Natural killer cell (primary cell): ENCODE data around the gene RNF213. TPM values are rescaled to one million over a fixed set of nuclear protein-coding genes. Genes with fewer than 3 reads are reported as not detected.

Experiments
- ATAC-seq, 3 donors: fragments of 150-1000 bp in 2 of 3; fragments of 200-7000 bp in 1 of 3; cut with Tn5 transposase; 1 replicate in 1 of 3; 2 replicates in 2 of 3; pipeline ENCODE4 v1.10.0; 2021; ENCODE audit warnings: mild to moderate bottlenecking in 2 of 3, moderate library complexity in 2 of 3
- DNase-seq, 2 donors: peaks; one replicate each; pipeline versions ENCODE4 v3.0.0 to v3.0.0-alpha.2; 2013 to 2021; ENCODE audit warnings: mixed read lengths in 1 of 2
- H3K27ac ChIP-seq: one replicate; pipeline ENCODE4 v1.5.1; 2013; ENCODE audit warnings: mild to moderate bottlenecking, low read length
- H3K27me3 ChIP-seq: one replicate; pipeline ENCODE4 v1.6.1; 2013; ENCODE audit warnings: low read length; ENCODE audit not compliant: control insufficient read depth, insufficient read depth
- H3K36me3 ChIP-seq: one replicate; pipeline ENCODE4 v1.6.1; 2013; ENCODE audit warnings: low read length; ENCODE audit not compliant: control insufficient read depth, insufficient read depth
- H3K4me1 ChIP-seq: one replicate; pipeline ENCODE4 v1.6.1; 2013; ENCODE audit warnings: low read length; ENCODE audit not compliant: control insufficient read depth, insufficient read depth
- H3K4me3 ChIP-seq: one replicate; pipeline ENCODE4 v1.5.1; 2013; ENCODE audit warnings: low read length
- H3K9me3 ChIP-seq: one replicate; pipeline ENCODE4 v1.6.1; 2013; ENCODE audit warnings: low read length; ENCODE audit not compliant: control insufficient read depth, insufficient read depth
- H3K27ac Mint-ChIP-seq, 2 donors: one replicate each; pipeline ENCODE4 v1.8.0; 2022; ENCODE audit warnings: mild to moderate bottlenecking in 2 of 2, mixed read lengths in 2 of 2, moderate library complexity in 1 of 2
- H3K27me3 Mint-ChIP-seq, 2 donors: one replicate each; pipeline ENCODE4 v1.8.0; 2022; ENCODE audit warnings: low read depth in 2 of 2, mixed read lengths in 2 of 2
- H3K36me3 Mint-ChIP-seq: one replicate; pipeline ENCODE4 v1.8.0; 2022; ENCODE audit warnings: mixed read lengths
- H3K4me1 Mint-ChIP-seq, 2 donors: one replicate each; pipeline ENCODE4 v1.8.0; 2022; ENCODE audit warnings: mixed read lengths in 2 of 2
- H3K4me3 Mint-ChIP-seq: one replicate; pipeline ENCODE4 v1.8.0; 2022; ENCODE audit warnings: mild to moderate bottlenecking, moderate library complexity, mixed read lengths
- H3K9me3 Mint-ChIP-seq, 2 donors: one replicate each; pipeline ENCODE4 v1.8.0; 2022; ENCODE audit warnings: mixed read lengths in 2 of 2
- WGBS: methylation state at CpG from one replicate; pipeline ENCODE4 v1.1.7; 2013; ENCODE audit warnings: missing lambda C conversion rate; ENCODE audit not compliant: insufficient coverage; 5-methylcytosine and 5-hydroxymethylcytosine counted together
- intact Hi-C: fragments of 100-400 bp; cut with micrococcal nuclease; formaldehyde crosslinking; loops from one replicate; pipeline ENCODE4 v1.14.2; 2022
- total RNA-seq, 4 donors: library from RNA; stranded (reverse); fragments of 120-200 nt in 1 of 4; gene quantifications; one replicate each; pipeline versions ENCODE4 v1.2.3 to v1.2.4, GENCODE V29; 2013 to 2022
- TF ChIP-seq, protein P1 (sequence below): fragments of 200-600 bp; IDR thresholded peaks from one replicate; pipeline ENCODE4 v1.8.0; 2022; ENCODE audit warnings: antibody characterized with exemption

The RNF213 gene
- total RNA-seq, 3 donors from 2014 or later (not counting 1 experiment from before 2014, with no cell fraction given), result 929 to 1,120 (median 1,060) TPM

DNA sequence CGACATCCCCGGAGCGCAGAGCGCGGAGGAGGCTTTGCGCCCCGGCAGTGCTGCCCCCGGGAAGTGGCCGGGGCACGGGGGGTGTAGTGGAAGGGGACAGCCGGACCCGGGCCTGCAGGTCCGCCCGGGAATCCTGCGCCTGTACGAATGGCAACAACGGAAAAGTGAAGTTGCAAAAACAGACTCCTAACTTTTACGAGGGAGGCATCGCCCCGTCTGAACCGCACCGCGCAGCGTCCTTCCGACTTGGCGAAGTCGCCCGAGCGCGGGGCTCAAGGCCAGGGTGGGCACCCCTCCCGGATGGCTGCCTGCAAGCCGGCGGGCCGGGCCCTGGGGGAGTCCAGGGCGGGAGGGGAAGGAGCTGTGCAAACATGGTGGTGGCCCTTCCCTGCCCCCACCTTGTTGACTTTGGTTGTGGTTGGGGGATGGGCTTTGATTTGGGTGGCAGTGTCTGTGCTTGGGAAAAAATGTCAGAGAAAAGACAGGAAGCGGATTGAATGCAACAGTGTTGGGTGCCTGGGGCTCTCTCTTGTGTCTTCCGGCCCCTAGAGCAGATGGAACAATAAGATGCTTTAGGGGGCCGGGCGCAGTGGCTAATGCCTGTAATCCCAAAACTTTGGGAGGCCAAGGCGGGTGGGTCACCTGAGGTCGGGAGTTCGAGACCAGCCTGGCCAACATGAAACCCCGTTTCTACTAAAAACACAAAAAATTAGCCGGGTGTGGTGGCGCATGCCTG lies 675 bp downstream of the RNF213 start:
- peak; percentile 2 to 33 (median 4) for ATAC-seq
- H3K4me3 ChIP-seq, result peak overlapping the region; percentile 86
- H3K36me3 ChIP-seq, result peaks cover 2% of the 10 kb centered on the region
- H3K27me3 Mint-ChIP-seq, result no peaks in the 10 kb centered on the region
- peaks cover 58% of the 10 kb centered on the region for H3K4me1 ChIP-seq
- H3K27ac Mint-ChIP-seq, result peak overlapping the region; percentile 87 to 94
- 2% methylated on average over 45 of the region's 45 CpGs for WGBS
- H3K36me3 Mint-ChIP-seq, result no peaks in the 10 kb centered on the region
- H3K27me3 ChIP-seq, result no peaks in the 10 kb centered on the region
- H3K4me3 Mint-ChIP-seq, result peak overlapping the region; percentile 92
- H3K27ac ChIP-seq, result peak overlapping the region; percentile 91
- TF ChIP-seq, protein P1, sequence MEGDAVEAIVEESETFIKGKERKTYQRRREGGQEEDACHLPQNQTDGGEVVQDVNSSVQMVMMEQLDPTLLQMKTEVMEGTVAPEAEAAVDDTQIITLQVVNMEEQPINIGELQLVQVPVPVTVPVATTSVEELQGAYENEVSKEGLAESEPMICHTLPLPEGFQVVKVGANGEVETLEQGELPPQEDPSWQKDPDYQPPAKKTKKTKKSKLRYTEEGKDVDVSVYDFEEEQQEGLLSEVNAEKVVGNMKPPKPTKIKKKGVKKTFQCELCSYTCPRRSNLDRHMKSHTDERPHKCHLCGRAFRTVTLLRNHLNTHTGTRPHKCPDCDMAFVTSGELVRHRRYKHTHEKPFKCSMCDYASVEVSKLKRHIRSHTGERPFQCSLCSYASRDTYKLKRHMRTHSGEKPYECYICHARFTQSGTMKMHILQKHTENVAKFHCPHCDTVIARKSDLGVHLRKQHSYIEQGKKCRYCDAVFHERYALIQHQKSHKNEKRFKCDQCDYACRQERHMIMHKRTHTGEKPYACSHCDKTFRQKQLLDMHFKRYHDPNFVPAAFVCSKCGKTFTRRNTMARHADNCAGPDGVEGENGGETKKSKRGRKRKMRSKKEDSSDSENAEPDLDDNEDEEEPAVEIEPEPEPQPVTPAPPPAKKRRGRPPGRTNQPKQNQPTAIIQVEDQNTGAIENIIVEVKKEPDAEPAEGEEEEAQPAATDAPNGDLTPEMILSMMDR, result no peak
- intact Hi-C loops, result no loop called here
- H3K9me3 ChIP-seq, result no peaks in the 10 kb centered on the region
- H3K9me3 Mint-ChIP-seq, result no peaks in the 10 kb centered on the region
- DNase-seq, result peak; percentile 42 to 89
- H3K4me1 Mint-ChIP-seq, result peaks cover 38 to 43% of the 10 kb centered on the region in 2 donors

DNA sequence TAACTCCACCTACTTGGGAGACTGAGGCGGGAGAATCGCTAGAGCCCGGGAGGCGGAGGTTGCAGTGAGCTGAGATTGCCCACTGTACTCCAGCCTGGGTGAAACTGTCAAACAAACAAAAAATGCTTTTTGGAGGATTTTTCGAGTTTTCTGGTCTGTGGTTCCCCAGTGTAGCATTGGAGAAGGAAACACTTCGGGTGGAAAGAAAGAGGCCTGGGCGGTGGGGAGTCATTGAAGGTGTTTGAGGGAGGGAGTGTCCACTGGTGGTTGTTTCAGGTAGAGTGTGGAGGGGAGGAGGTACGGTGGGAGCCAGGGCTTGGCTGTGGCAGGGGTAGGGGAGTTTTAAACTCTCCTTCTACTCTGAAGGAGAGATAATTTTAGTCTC lies 1.2 kb downstream of the RNF213 start:
- H3K4me1 Mint-ChIP-seq, result peaks cover 38 to 43% of the 10 kb centered on the region in 2 donors
- peak overlapping the region; percentile 92 for H3K4me3 Mint-ChIP-seq
- TF ChIP-seq, protein P1, result no peak
- Histone ChIP-seq H3K9me3 (no peaks in the 10 kb centered on the region), H3K27me3 (no peaks in the 10 kb centered on the region), H3K4me1 (peaks cover 63% of the 10 kb centered on the region), H3K36me3 (peaks cover 6% of the 10 kb centered on the region), H3K4me3 (peak overlapping the region; percentile 86), H3K27ac (peak overlapping the region; percentile 91)
- ATAC-seq, result no peak
- WGBS, result 36% methylated on average over 8 of the region's 8 CpGs
- H3K36me3 Mint-ChIP-seq, result no peaks in the 10 kb centered on the region
- DNase-seq, result no peak
- no peaks in the 10 kb centered on the region for H3K27me3 Mint-ChIP-seq
- intact Hi-C loops, result loop anchor here (2.0 kb wide), 1 partner anchor 115 kb away; the partner anchor contains the start of gene EIF4A3
- H3K9me3 Mint-ChIP-seq, result no peaks in the 10 kb centered on the region
- H3K27ac Mint-ChIP-seq, result peak overlapping the region; percentile 87 to 94

DNA sequence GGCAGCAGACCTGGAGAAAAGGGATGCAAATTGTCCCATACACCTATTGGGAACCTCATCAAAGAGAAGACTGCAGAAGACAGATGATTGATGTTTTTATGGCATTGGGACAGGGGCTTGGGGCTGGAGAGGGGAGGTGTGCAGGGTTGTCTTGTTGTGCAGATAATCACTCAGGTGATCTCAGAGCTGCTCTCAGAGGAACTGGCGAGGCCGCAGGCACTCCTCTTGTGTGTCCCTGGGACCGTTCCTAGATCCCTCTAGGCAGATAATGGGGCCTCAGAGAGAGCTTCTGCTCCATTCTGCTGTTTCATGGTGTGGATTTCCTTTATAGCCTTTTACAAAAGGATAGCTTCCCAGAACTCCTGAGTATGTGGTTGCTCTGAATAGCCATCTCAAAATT lies 1.6 kb downstream of the RNF213 start:
- intact Hi-C loops, result loop anchor here (2.0 kb wide), 1 partner anchor 115 kb away; the partner anchor contains the start of gene EIF4A3
- H3K4me1 Mint-ChIP-seq, result peaks cover 40 to 43% of the 10 kb centered on the region in 2 donors

More for the DNA sequence above, 1.6 kb downstream of the RNF213 start:
- DNase-seq, result peak in 1 of 2 donors; percentile 30
- TF ChIP-seq, protein P1, result no peak
- peaks cover 67% of the 10 kb centered on the region for H3K4me1 ChIP-seq
- H3K36me3 ChIP-seq, result peaks cover 6% of the 10 kb centered on the region
- no peaks in the 10 kb centered on the region for H3K9me3 ChIP-seq
- H3K27me3 ChIP-seq, result no peaks in the 10 kb centered on the region
- Mint-ChIP-seq H3K9me3 (no peaks in the 10 kb centered on the region), H3K36me3 (no peaks in the 10 kb centered on the region), H3K4me3 (peak overlapping the region; percentile 92), H3K27ac (peak overlapping the region; percentile 87 to 94), H3K27me3 (no peaks in the 10 kb centered on the region)
- WGBS, result 74% methylated on average over 3 of the region's 3 CpGs
- no peak overlapping the region for H3K4me3 ChIP-seq
- H3K27ac ChIP-seq, result peak overlapping the region; percentile 70
- ATAC-seq, result no peak
